ENCODE measurements around the gene RUFY3.

RUFY3 gene

GRCh38 chr4:70706044-70706461, 15.7 kb upstream of the RUFY3 start:
- H3K27me3 ChIP-seq (ENCODE audit: control insufficient read depth, insufficient read depth, low read length): no peaks in the 10 kb centered on the region
- peak overlapping the region; percentile 50 for H3K9ac ChIP-seq (ENCODE audit: low read length)
- H3K4me1 ChIP-seq (ENCODE audit: control insufficient read depth, insufficient read depth, low read length): peaks cover 12% of the 10 kb centered on the region
- H3K4me3 ChIP-seq (ENCODE audit: low read depth, low read length): peak overlapping the region; percentile 86
- H3K9me3 ChIP-seq (ENCODE audit: control insufficient read depth, insufficient read depth, low read depth, low read length): no peaks in the 10 kb centered on the region
- H3K36me3 ChIP-seq (ENCODE audit: control insufficient read depth, insufficient read depth, low read length): no peaks in the 10 kb centered on the region
- H3K27ac ChIP-seq (ENCODE audit: low read depth, low read length): no peak overlapping the region

GRCh38 chr4:70706516-70706915, 15.2 kb upstream of the RUFY3 start:
- Histone ChIP-seq H3K36me3 (ENCODE audit: control insufficient read depth, insufficient read depth, low read length) (no peaks in the 10 kb centered on the region), H3K27me3 (ENCODE audit: control insufficient read depth, insufficient read depth, low read length) (no peaks in the 10 kb centered on the region), H3K9me3 (ENCODE audit: control insufficient read depth, insufficient read depth, low read depth, low read length) (no peaks in the 10 kb centered on the region), H3K4me1 (ENCODE audit: control insufficient read depth, insufficient read depth, low read length) (peaks cover 12% of the 10 kb centered on the region), H3K27ac (ENCODE audit: low read depth, low read length) (no peak overlapping the region), H3K9ac (ENCODE audit: low read length) (no peak overlapping the region), H3K4me3 (ENCODE audit: low read depth, low read length) (peak overlapping the region; percentile 86)

GRCh38 chr4:70709611-70710205, 12.1 kb upstream of the RUFY3 start:
- no peak overlapping the region for H3K4me3 ChIP-seq (ENCODE audit: low read depth, low read length)
- no peaks in the 10 kb centered on the region for H3K9me3 ChIP-seq (ENCODE audit: control insufficient read depth, insufficient read depth, low read depth, low read length)
- H3K36me3 ChIP-seq (ENCODE audit: control insufficient read depth, insufficient read depth, low read length): no peaks in the 10 kb centered on the region
- H3K27ac ChIP-seq (ENCODE audit: low read depth, low read length): no peak overlapping the region
- H3K9ac ChIP-seq (ENCODE audit: low read length): no peak overlapping the region
- H3K4me1 ChIP-seq (ENCODE audit: control insufficient read depth, insufficient read depth, low read length): peaks cover 31% of the 10 kb centered on the region
- no peaks in the 10 kb centered on the region for H3K27me3 ChIP-seq (ENCODE audit: control insufficient read depth, insufficient read depth, low read length)

- Histone ChIP-seq H3K36me3 (ENCODE audit: control insufficient read depth, insufficient read depth, low read length) (no peaks in the 10 kb centered on the region), H3K9ac (ENCODE audit: low read length) (no peak overlapping the region), H3K4me3 (ENCODE audit: low read depth, low read length) (no peak overlapping the region), H3K9me3 (ENCODE audit: control insufficient read depth, insufficient read depth, low read depth, low read length) (no peaks in the 10 kb centered on the region), H3K27me3 (ENCODE audit: control insufficient read depth, insufficient read depth, low read length) (no peaks in the 10 kb centered on the region), H3K4me1 (ENCODE audit: control insufficient read depth, insufficient read depth, low read length) (peaks cover 25% of the 10 kb centered on the region), H3K27ac (ENCODE audit: low read depth, low read length) (no peak overlapping the region)
Measured at GRCh38 chr4:70711599-70711998, 10.2 kb upstream of the RUFY3 start.

GRCh38 chr4:70712150-70712549, 9.6 kb upstream of the RUFY3 start:
- H3K9ac ChIP-seq (ENCODE audit: low read length): no peak overlapping the region
- H3K27me3 ChIP-seq (ENCODE audit: control insufficient read depth, insufficient read depth, low read length): no peaks in the 10 kb centered on the region
- H3K4me1 ChIP-seq (ENCODE audit: control insufficient read depth, insufficient read depth, low read length): peaks cover 25% of the 10 kb centered on the region
- no peak overlapping the region for H3K4me3 ChIP-seq (ENCODE audit: low read depth, low read length)
- no peak overlapping the region for H3K27ac ChIP-seq (ENCODE audit: low read depth, low read length)
- H3K36me3 ChIP-seq (ENCODE audit: control insufficient read depth, insufficient read depth, low read length): no peaks in the 10 kb centered on the region
- no peaks in the 10 kb centered on the region for H3K9me3 ChIP-seq (ENCODE audit: control insufficient read depth, insufficient read depth, low read depth, low read length)

GRCh38 chr4:70712604-70713452, 8.9 kb upstream of the RUFY3 start:
- H3K9ac ChIP-seq (ENCODE audit: low read length): no peak overlapping the region
- H3K27ac ChIP-seq (ENCODE audit: low read depth, low read length): no peak overlapping the region
- H3K36me3 ChIP-seq (ENCODE audit: control insufficient read depth, insufficient read depth, low read length): no peaks in the 10 kb centered on the region
- peaks cover 25% of the 10 kb centered on the region for H3K4me1 ChIP-seq (ENCODE audit: control insufficient read depth, insufficient read depth, low read length)
- no peaks in the 10 kb centered on the region for H3K9me3 ChIP-seq (ENCODE audit: control insufficient read depth, insufficient read depth, low read depth, low read length)
- H3K27me3 ChIP-seq (ENCODE audit: control insufficient read depth, insufficient read depth, low read length): no peaks in the 10 kb centered on the region
- no peak overlapping the region for H3K4me3 ChIP-seq (ENCODE audit: low read depth, low read length)

- Histone ChIP-seq H3K27ac (ENCODE audit: low read depth, low read length) (no peak overlapping the region), H3K36me3 (ENCODE audit: control insufficient read depth, insufficient read depth, low read length) (no peaks in the 10 kb centered on the region), H3K4me1 (ENCODE audit: control insufficient read depth, insufficient read depth, low read length) (peaks cover 25% of the 10 kb centered on the region), H3K9ac (ENCODE audit: low read length) (no peak overlapping the region), H3K4me3 (ENCODE audit: low read depth, low read length) (no peak overlapping the region), H3K27me3 (ENCODE audit: control insufficient read depth, insufficient read depth, low read length) (no peaks in the 10 kb centered on the region), H3K9me3 (ENCODE audit: control insufficient read depth, insufficient read depth, low read depth, low read length) (no peaks in the 10 kb centered on the region)
Measured at GRCh38 chr4:70713453-70714078, 8.2 kb upstream of the RUFY3 start.

- H3K4me1 ChIP-seq (ENCODE audit: control insufficient read depth, insufficient read depth, low read length): peaks cover 25% of the 10 kb centered on the region
- H3K27me3 ChIP-seq (ENCODE audit: control insufficient read depth, insufficient read depth, low read length): no peaks in the 10 kb centered on the region
- no peak overlapping the region for H3K27ac ChIP-seq (ENCODE audit: low read depth, low read length)
- no peaks in the 10 kb centered on the region for H3K9me3 ChIP-seq (ENCODE audit: control insufficient read depth, insufficient read depth, low read depth, low read length)
- no peak overlapping the region for H3K4me3 ChIP-seq (ENCODE audit: low read depth, low read length)
- no peak overlapping the region for H3K9ac ChIP-seq (ENCODE audit: low read length)
- H3K36me3 ChIP-seq (ENCODE audit: control insufficient read depth, insufficient read depth, low read length): no peaks in the 10 kb centered on the region
Measured at GRCh38 chr4:70714079-70714887, 7.5 kb upstream of the RUFY3 start.

- H3K4me1 ChIP-seq (ENCODE audit: control insufficient read depth, insufficient read depth, low read length): peaks cover 19% of the 10 kb centered on the region
Measured at GRCh38 chr4:70715097-70715496, 6.7 kb upstream of the RUFY3 start.

GRCh38 chr4:70718811-70719604, 2.8 kb upstream of the RUFY3 start:
- Histone ChIP-seq H3K9ac (ENCODE audit: low read length) (no peak overlapping the region), H3K4me3 (ENCODE audit: low read depth, low read length) (no peak overlapping the region), H3K36me3 (ENCODE audit: control insufficient read depth, insufficient read depth, low read length) (no peaks in the 10 kb centered on the region), H3K4me1 (ENCODE audit: control insufficient read depth, insufficient read depth, low read length) (peaks cover 13% of the 10 kb centered on the region), H3K27ac (ENCODE audit: low read depth, low read length) (no peak overlapping the region), H3K9me3 (ENCODE audit: control insufficient read depth, insufficient read depth, low read depth, low read length) (no peaks in the 10 kb centered on the region), H3K27me3 (ENCODE audit: control insufficient read depth, insufficient read depth, low read length) (no peaks in the 10 kb centered on the region)

More at GRCh38 chr4:70715097-70715496, 6.7 kb upstream of the RUFY3 start:
- Histone ChIP-seq H3K27ac (ENCODE audit: low read depth, low read length) (no peak overlapping the region), H3K4me3 (ENCODE audit: low read depth, low read length) (no peak overlapping the region), H3K9ac (ENCODE audit: low read length) (no peak overlapping the region), H3K9me3 (ENCODE audit: control insufficient read depth, insufficient read depth, low read depth, low read length) (no peaks in the 10 kb centered on the region), H3K36me3 (ENCODE audit: control insufficient read depth, insufficient read depth, low read length) (no peaks in the 10 kb centered on the region), H3K27me3 (ENCODE audit: control insufficient read depth, insufficient read depth, low read length) (no peaks in the 10 kb centered on the region)

Measured in HUES6 (cell line).